Limb (tissue), 2 donors: ENCODE results near the gene CCDC88C.

Source experiments
- DNase-seq, 2 donors: peaks; one replicate each; pipeline ENCODE4 v3.0.0-alpha.2; 2016; ENCODE audit errors: extremely low spot score in 2 of 2

Gene CCDC88C

DNA sequence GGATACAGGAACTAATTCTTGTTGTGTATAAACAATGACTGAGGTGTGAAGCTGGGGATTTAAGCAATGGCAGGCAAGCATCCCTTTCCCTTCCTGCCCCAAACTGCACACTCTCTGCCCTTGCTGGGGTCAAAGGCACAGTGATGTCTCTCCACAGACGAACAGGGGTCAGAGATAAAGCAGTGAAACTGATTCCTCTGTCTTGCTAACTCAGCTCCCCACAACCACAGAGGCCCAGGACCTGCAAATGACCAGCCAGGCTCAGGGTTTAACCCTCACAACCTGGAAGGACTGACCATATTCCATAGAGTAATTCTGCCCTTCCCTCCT is 67.2 kb downstream of the CCDC88C start:
- DNase-seq: no peak

DNA sequence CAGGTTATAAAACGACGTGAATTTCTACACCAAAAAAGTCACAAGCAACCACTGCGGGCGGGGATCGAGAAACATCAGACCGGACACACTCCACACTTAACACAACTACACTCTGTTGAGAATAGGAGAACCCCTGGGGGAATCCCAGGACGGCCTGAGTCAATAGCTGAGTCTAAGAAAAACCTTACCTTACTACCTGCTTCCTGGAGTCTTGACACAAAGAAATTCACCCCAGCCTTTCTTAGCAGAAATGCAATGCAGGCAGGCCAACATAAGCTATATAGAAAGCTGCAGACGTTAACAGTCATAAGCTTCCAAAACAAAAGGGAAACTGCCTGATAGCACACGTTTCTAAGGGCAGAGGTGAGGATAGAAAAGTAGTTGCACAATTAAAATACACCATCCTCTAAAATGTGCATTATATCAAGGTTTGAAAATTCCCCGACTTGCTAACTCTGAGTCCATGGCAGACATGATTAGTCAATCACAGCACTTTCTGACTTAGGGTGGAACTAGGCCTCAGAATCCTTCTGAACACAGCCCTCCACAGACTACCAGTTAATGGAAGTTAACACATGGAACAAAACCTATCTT is 68.0 kb downstream of the CCDC88C start:
- DNase-seq: no peak

DNA sequence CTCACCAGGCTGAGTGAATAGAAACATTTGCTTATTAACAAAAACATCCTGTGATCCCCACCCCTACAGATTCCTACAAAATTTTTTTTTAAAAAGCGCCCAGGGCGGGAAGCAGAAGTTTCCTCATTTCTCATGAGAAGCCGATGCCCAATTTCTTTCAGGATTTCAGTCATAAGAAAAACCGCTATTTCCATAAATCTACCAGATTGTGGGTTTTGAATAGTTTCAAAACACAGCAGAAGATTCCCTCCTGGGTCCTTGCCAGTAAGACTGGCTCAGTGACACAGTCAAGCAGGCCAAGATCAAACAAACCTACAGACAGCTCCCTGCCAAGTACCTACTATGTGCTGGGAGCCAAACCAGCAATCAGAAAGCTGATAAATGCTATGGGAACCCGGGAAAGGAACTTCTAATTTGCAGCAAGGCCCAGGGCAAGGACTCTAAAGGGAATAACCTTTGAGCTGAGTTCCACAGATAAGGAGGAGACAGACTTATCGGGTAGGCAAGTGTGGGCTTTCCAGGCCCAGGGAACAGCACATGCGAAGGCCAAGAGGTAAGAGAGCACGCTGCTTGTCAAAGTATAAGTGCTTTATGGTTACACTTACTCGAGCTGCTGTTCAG is 68.7 kb downstream of the CCDC88C start:
- no peak for DNase-seq

DNA sequence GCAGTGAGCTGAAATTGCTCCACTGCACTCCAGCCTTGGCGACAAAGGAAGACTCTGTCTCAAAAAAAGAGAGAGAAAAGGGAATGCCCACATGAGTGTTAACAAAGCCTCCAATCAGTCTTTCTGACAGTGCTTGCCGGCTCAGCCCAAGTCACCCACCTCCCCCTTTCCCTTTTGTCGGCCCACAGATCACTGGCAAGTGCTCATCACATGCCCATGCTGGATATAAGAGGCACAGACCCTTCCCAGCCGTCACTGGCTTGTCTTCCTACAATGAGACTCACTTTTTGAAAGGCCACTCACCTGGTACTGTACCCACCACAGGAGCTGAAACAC is 70.8 kb downstream of the CCDC88C start:
- DNase-seq: no peak

DNA sequence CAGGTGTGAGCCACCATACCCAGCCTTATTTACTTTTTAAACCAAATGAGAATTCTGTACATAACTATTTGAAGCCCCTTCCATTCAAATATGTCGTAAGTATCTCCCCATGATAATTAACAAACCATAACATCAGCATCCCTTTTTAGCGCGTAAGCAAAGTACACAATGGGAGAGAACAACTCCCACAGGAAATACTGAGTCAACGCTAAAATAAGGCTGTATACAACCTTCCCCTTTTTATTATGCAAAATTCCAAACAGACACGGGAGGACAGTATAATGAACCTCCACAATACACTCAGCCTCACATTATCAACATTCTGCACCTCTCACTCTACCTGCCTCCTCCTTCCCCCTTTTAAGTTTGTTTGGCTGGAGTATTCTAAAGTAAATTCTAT is 73.5 kb downstream of the CCDC88C start:
- DNase-seq: no peak

DNA sequence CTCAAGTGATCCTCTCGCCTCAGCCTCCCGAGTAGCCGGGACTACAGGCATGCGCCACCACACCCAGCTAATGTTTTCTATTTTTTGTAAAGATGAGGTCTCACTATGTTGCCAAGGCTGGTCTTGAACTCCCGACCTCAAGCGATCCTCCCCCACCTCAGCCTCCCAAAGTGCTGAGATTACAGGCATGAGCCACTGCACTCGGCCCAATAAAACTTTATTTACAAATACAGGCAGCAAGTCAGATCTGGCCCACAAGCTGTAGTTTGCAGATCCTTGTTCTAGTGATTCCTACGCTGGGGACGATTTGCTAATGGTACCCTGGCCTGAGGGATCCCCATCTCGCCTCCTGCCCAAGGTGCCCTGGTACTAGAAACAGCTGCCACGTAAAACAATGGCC is 74.6 kb downstream of the CCDC88C start:
- DNase-seq: no peak

DNA sequence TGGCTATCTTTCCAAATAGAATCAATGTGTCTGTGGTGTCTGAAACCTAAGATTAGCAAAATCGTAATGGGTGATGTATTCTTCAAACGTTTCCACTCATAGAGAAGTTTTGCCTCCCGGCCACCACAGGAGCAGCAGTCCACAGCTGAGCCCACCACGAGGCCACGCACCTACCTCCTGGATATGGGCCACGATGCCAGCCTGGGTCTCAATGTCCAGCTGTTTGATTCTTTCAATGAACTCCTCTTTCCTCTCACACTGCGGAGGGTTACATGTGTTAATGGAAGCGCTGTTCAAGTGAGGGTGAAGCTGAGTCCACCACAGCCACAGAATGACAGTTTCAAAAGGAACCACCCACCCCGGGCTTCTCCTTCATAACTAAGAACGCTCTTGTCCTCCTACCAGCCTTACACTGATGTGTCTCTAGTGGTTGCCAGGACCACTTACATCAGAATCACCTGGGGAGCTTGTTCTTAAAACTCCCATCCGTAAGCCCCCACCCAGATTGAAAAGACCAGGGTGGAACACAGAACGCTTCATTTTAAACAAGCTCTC is 75.3 kb downstream of the CCDC88C start:
- DNase-seq: no peak

DNA sequence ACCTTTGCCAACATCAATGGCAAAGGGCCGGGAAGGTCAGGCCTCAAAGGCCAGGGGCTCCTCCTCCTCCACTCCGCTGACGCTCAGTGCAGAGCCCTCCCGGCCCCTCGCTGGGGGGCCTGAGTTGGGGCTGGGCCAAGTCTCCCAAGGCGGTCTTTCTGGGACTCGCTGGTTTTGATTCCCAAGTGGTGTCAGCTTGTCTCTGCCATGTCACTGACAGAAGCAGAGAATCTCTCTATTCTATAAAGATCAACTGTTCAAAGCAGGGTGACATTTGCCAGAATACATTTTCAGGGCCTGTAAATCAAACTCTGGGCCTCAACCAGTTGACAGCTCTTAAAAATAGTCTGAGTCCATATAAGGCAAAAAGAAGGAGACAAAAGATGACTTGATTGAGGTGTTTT is 75.9 kb downstream of the CCDC88C start:
- peak in 1 of 2 donors; percentile 27 for DNase-seq

DNA sequence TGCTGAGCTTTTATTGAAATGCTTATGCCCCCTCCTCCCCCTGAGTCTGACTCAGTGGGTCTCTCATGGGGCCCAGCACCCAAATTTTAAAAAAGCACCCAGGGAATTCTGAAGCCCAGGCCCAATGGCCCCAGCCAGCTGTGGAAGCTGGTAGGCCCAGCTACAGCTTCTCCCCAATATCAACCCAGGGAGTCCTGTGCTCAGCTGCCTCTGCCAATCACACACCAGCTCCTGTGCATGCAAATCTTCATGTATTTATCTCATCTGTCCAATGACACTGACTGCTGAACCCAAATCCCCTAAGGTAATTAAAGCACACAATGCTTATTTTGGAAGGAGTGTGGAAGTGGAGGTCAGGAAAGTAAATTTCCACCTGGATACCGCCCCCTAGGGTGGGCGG is 76.3 kb downstream of the CCDC88C start:
- no peak for DNase-seq

DNA sequence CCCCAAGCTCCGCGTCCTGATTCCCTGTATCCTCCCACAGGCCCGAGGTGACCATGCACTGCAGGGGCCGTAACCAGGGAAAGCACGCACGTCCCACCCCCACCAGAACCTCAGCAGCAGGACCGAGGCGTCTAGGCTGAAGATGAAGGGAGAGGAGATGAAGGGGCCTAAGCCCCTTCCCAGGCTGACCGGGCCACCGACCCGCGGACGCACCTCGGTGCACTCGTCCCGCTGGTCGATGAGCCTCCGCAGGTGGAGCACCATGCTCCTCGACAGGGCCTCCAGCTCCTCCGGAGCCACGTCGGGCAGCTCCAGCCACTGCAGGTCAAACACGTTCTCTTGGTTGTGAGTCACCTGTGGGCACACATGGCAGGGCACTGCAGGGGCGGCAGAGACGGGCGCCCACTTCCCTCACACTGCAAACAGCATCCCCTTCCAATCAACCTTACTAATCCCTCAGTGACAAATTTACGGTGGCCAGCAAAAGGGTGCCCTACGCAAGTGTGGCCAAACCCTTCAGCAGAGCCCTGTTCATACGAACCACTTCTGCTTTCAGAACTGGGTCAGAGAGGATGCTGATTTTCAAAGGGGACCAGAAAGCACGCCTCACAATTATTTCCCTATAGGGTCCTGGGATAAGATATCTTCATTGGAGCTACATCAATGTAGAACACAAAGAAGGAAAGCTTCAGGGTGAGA is 77.8 kb downstream of the CCDC88C start:
- DNase-seq: no peak

DNA sequence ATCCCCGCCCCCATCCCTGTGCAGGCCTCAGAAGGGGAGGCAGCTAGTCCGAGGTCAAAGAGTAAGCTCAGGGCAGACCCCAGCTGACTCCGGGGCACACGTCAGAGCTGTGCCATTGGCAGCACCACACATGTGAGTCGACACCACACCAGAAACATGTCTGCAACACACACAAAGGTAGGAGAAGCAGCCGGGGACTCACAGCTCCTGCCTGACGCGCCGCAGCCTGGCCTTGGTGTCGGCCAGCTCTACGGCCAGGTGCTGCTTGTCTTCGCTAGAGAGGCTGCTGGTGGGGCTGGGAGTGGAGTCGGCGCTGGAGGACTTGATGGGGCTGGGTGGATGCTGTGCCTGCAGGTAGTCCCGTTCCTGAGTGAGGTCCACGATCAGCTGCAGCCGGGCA is 78.5 kb downstream of the CCDC88C start:
- DNase-seq: no peak

DNA sequence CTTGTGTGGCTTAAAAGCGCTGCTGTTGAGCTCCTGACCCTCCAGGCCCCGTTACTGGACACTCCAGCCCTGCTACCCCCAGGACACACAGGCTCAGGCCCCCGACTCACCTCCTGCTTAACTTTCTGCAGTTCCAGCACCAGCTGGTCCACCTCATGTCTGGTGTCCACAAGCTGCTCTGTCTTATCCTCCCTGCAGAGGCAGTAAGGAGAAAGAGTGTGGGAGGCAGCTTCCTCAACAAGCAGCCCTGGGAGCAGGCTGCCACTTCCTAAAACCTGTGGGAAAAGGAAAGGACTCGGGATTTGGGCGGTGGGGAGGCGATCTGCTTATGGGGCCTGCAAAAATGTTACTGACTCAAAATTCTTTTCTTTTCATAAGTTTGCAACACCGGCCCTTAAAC is 79.2 kb downstream of the CCDC88C start:
- DNase-seq: no peak

DNA sequence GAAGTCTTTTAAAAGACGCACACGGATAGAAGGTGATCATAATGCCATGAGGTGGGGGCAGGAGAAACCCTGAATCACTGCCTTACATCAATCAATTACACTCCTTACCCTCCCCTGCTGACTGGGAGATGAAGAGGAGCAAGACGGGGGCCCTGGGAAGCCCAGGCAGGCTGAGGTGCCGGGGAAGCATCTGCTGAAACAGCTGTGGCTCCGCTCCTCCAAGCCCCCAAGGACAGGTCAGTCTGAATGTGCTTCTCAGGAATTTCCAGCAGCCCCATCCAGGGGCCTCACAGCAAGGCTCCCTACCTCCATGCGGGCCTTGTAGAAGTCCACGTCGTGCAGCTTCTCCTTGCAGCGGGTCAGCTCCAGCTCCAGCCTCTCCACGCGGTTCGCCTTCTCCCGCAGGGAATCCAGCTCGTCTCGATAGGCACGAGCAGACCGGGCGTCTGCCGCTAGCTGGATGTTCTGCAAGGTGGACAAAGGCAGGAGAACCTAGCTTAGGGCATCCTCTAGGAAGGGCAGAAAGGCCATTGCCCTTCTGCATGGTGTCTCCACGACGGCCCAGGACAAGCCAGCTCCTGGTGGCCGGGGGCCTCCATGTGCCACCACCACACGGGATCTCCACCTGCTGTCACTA is 79.8 kb downstream of the CCDC88C start:
- DNase-seq: no peak

DNA sequence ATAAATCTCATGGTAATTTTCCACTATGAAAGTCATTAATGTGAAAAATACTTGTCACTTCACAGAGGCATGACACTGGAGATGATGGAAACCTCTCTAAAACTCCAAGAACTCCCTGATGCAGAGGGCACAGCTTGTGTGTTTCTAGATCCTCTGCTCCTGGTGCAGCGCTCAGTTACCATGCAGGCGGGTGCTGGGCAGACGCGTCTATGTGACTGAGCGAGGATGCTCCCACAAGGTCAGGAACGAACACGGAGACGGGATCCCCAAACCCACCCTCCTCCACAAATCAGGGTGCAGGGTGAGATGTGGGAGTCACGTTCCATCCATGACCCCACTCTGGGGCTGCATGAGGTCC is 81.5 kb downstream of the CCDC88C start:
- no peak for DNase-seq

DNA sequence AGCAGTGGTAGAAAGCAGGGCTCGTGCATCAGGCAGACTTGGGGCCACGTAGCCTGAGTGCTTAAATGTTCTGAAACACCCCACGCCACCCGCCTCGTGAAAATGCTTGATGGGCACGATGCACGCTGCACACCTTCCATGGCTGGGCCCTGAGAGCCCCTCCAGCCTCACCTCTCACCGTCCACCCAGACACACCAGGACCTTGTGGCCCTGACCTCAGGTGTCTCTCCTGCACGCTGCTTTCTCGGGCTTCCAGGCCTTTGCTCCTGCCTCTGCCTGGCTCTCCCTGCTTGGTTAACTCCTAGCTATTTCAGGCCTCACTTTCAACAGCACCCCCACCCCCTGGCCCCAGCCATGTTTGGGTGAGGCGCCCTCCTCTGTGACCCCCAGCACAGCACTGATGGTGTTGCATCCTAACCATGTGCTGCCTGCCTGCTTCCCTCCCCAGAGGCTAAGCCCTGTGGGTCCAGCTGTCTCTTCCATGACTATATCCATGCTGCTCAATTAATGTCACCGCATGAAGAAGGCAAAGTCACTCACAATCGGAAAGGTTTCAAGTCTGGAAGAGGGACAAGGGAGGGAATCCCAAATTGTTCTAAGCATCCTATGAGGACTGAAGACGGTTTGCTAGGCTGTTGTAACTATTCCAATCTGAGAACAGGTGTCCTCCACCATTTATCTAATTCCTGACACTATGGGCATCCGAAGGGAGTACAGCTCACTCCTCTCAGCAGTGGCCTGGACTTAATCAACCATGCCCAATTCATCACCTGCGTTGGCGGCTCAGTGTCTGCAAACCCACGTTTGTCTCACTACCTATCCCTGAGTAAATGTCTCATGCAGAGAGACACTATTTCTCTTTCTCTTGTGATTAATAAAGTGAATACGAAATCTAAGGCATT is 82.2 kb downstream of the CCDC88C start:
- no peak for DNase-seq

DNA sequence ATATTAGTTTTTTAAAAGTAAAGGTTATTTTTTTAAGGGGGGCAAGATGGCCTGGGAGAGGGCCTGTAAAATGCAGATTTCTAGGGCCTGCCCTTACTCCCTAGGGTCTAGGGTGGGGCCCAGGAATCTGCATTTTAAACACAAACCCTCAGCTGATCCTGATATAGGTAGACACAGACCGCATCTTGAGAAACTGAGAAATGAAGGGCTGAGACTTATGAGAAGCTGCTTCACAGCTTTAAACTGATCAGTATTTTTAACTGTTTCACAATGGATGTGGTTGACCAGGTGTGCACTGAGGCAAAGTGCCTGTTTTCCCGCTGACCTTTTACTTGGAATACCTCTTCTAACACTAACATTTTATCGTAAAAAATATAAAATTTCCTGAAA is 84.0 kb downstream of the CCDC88C start:
- DNase-seq: no peak

DNA sequence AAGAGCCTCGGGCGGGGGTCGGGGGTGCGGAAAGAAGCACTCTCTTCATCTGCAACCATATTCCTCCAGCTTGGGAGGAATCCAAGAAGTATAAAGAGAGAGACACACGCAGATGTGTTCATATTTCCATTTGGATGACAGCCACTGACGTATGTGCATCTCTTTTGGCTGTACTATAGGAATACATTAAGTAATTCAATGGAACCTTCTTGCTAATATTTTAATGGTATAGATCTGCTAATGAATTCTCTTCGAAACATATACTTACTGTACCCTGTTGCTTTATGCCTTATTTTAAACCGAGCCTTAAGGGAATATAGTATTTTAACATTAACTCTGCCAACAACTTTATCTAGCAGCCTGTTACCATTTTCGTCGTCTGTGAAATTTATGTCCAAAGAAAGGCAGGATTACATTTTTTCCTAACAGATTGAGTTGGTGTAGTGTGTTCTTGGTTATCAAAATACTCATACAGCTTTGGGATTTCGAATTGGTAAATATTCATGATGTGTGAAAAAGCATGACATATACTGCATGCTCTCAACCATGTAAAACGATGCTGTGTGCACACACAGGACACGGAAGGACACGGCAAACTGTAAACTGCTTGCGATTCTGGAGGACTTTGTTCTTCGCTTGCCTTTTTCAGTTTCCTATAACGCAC is 84.5 kb downstream of the CCDC88C start:
- DNase-seq: peak in 1 of 2 donors; percentile 87

DNA sequence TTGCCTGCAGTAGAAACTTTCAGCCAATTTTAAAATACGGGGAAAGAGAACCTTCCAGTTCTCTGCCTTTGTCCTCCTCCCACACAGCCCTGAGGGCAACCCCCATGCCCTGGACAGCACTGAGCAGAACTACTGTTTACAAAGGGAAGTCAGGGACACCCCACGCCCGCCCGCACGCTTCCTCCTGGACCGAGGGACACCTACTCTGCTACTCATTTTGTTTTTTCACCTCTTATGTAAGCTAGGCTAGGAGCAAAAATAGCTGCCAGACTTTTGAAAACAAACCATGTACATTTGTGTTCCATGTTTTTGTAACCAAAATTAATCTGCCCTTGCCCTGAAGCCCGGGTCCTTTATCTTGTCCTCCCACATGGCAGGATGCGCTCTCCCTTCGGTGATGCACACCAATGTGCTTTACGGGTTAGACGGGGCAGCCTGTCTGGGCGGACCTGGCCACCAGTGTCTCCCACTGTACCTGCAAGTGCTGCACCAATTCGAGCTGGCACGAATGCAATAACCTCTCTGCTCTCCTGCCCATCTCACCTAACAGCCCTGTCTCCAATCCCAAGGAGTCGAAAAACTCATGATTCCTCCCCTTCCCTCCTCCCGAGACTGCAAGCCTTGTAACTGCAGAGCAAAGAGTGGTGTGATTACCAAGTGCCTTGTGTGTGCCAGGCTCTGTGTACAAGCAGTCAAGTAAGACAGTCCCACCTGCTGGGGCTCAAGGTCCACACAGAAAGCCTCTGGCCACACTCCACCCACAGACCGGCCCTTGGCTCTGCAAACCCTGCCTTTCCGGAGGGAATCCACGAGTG is 85.2 kb downstream of the CCDC88C start:
- DNase-seq: peak in 1 of 2 donors; percentile 65

DNA sequence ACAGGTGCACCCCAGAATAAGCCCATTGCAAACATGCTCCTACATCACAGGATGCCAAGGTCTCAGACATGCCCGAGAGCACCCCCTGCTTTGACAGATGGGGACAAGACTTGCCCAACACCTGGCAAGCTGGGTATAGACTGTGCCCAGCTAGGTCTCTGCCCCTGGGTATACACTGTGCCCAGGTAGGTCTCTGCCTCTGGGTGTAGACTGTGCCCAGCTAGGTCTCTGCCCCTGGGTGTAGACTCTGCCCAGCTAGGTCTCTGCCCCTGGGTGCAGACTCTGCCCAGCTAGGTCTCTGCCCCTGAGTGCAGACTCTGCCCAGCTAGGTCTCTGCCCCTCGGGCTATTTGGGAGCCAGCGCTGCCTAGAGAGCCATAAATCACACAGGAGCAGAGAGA is 85.9 kb downstream of the CCDC88C start:
- DNase-seq: no peak

DNA sequence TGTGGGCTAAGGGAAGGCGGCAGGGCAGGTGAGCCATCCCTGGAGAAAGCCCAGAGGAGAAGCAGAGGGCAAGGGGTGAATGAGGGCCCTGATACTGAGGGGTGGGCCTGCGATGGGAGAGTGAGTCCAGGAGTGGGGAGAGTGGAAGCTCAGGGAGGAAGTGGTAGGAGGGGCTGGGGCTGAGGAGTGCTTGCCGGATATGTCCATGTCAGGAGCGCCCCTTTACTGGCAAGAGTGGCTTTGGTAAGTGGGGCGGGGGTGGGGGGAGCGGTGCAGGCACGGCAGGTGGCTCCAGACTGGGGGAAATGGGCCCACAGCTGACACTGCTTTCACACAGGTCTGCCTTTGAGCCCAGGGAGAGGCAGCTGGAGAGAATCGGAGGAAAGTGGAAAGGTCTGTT is 86.8 kb downstream of the CCDC88C start:
- no peak for DNase-seq
